ENCODE results near the gene SFMBT1.
A peak's percentile ranks its signal among the peaks of the same experiment; 100 is the strongest.

Gene SFMBT1

GRCh38 chr3:52874864-52875587 is 170.8 kb downstream of the SFMBT1 start:
- Mint-ChIP-seq H3K4me3 (no peak overlapping the region), H3K27me3 (no peaks in the 10 kb centered on the region), H3K27ac (no peak overlapping the region), H3K9me3 (no peaks in the 10 kb centered on the region), H3K4me1 (peaks cover 13 to 33% of the 10 kb centered on the region in 2 donors), H3K36me3 (peaks cover 6 to 24% of the 10 kb centered on the region in 2 donors)
- ATAC-seq (replicated peaks), result peak in 1 of 2 donors; percentile 60
- DNase-seq, result no peak

- ATAC-seq (replicated peaks) (no peak), DNase-seq (no peak)
- Mint-ChIP-seq H3K4me1 (peaks cover 8 to 27% of the 10 kb centered on the region in 2 donors), H3K4me3 (no peak overlapping the region), H3K27me3 (no peaks in the 10 kb centered on the region), H3K36me3 (peaks cover 6 to 23% of the 10 kb centered on the region in 2 donors), H3K9me3 (no peaks in the 10 kb centered on the region), H3K27ac (no peak overlapping the region)
Observed at GRCh38 chr3:52874160-52874701, 171.6 kb downstream of the SFMBT1 start.

GRCh38 chr3:52873433-52874159 is 172.3 kb downstream of the SFMBT1 start:
- H3K36me3 Mint-ChIP-seq, result peaks cover 4 to 20% of the 10 kb centered on the region in 2 donors
- DNase-seq (no peak), ATAC-seq (replicated peaks) (no peak)
- no peaks in the 10 kb centered on the region for H3K27me3 Mint-ChIP-seq
- H3K4me1 Mint-ChIP-seq, result peaks cover 8 to 27% of the 10 kb centered on the region in 2 donors
- H3K27ac Mint-ChIP-seq, result no peak overlapping the region
- H3K9me3 Mint-ChIP-seq, result no peaks in the 10 kb centered on the region
- H3K4me3 Mint-ChIP-seq, result no peak overlapping the region

- H3K9me3 Mint-ChIP-seq, result no peaks in the 10 kb centered on the region
- no peaks in the 10 kb centered on the region for H3K27me3 Mint-ChIP-seq
- DNase-seq (no peak), ATAC-seq (replicated peaks) (no peak)
- no peak overlapping the region for H3K27ac Mint-ChIP-seq
- H3K36me3 Mint-ChIP-seq, result peaks cover 3 to 22% of the 10 kb centered on the region in 2 donors
- H3K4me1 Mint-ChIP-seq, result peaks cover 8 to 27% of the 10 kb centered on the region in 2 donors
- no peak overlapping the region for H3K4me3 Mint-ChIP-seq
Observed at GRCh38 chr3:52872245-52872644, 173.6 kb downstream of the SFMBT1 start.

DNA sequence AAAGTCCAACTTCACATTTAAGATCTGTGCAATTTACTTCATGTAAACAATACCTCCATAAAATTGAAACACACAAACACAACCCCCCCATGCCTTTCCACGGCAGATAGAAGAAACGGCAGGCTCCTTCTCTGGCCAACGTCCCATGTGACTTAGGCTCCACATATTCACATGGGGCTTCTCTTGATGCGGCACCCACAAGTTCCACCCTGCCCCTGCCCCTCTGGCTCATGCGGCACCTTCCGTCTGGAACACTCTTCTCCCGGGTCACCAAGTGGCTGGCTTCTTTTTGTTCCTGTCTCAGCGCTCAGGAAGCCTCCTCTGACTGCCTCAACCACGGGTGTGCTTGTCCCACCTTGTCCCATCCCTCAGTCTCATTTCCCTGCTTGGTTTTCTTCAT is 174.1 kb downstream of the SFMBT1 start:
- DNase-seq, result no peak
- Mint-ChIP-seq H3K4me1 (peaks cover 8 to 27% of the 10 kb centered on the region in 2 donors), H3K9me3 (no peaks in the 10 kb centered on the region), H3K27ac (no peak overlapping the region), H3K36me3 (peaks cover 4 to 20% of the 10 kb centered on the region in 2 donors), H3K4me3 (no peak overlapping the region), H3K27me3 (no peaks in the 10 kb centered on the region)
- ATAC-seq (replicated peaks), result no peak

DNA sequence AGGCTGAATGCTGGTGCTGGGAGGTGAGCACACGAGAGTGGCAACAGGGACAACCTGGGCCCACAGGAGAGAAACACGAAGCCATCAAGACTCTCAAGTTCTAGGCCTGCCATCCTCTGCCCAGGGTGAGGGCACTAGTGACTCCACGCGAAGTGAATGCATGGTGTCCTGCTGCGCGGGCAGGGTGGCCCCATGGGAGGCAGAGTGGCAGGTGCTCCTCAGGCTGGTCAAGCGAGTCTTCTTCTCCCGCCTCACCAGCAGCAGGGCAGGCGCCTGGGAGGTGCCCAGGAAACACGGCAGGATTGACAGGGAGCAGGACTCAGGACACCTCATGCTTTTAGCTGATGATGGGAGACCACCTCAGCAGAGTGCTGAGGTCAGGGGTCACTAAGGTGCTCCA is 175.4 kb downstream of the SFMBT1 start:
- H3K4me3 Mint-ChIP-seq, result no peak overlapping the region
- no peak for ATAC-seq (replicated peaks)
- H3K9me3 Mint-ChIP-seq, result peaks cover 7 to 9% of the 10 kb centered on the region in 2 donors
- DNase-seq, result no peak
- no peaks in the 10 kb centered on the region for H3K27me3 Mint-ChIP-seq
- H3K4me1 Mint-ChIP-seq, result peaks cover 8 to 26% of the 10 kb centered on the region in 2 donors
- peaks cover 14 to 31% of the 10 kb centered on the region in 2 donors for H3K36me3 Mint-ChIP-seq
- no peak overlapping the region for H3K27ac Mint-ChIP-seq

GRCh38 chr3:52866427-52866826 is 179.4 kb downstream of the SFMBT1 start:
- Mint-ChIP-seq H3K27me3 (no peaks in the 10 kb centered on the region), H3K9me3 (peaks cover 14 to 17% of the 10 kb centered on the region in 2 donors), H3K27ac (peak overlapping the region; percentile 44), H3K4me3 (no peak overlapping the region), H3K4me1 (peaks cover 6 to 7% of the 10 kb centered on the region in 2 donors), H3K36me3 (peaks cover 17 to 50% of the 10 kb centered on the region in 2 donors)
- no peak for ATAC-seq (replicated peaks)
- DNase-seq, result no peak

DNA sequence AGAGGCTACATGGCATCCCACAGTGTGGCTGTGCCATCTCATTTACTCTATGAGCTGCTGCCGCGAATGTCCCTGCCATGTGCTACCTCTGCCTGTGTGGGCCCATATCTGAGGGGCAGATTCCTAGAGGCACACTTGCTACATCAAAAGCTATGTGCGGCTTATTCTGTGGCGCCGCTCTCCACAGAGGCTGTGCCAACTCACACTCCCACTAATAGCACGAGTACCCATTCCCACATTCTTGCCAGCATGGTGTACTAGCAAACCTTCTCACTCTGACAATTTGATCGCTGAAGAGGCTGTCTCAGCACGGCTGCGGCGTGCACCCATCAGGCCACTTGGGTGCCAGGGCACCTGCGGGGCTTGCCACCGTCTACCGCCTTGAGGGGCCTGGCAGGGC is 179.9 kb downstream of the SFMBT1 start:
- H3K27me3 Mint-ChIP-seq, result no peaks in the 10 kb centered on the region
- peaks cover 17 to 49% of the 10 kb centered on the region in 2 donors for H3K36me3 Mint-ChIP-seq
- no peak for ATAC-seq (replicated peaks)
- peaks cover 14 to 17% of the 10 kb centered on the region in 2 donors for H3K9me3 Mint-ChIP-seq
- peaks cover 6 to 7% of the 10 kb centered on the region in 2 donors for H3K4me1 Mint-ChIP-seq
- H3K4me3 Mint-ChIP-seq, result no peak overlapping the region
- no peak overlapping the region for H3K27ac Mint-ChIP-seq
- no peak for DNase-seq

DNA sequence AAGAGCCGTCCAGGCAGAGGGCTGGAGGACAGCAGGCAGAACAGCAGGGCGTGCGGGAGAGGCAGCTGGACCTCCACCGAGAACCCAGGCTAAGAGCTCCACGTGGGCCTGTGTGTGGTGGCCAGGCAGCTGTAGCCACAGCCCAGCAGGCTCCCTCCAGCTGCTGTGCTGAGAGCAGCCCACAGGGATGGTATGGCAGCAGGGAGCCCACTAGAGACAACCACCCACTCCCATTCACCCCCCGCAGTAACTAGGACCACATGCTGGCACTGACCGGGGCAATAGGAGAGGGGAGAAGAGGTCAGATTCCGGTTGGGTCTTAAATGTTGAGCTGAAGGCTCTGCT is 185.5 kb downstream of the SFMBT1 start:
- no peak for DNase-seq
- Mint-ChIP-seq H3K36me3 (peaks cover 3 to 37% of the 10 kb centered on the region in 2 donors), H3K27ac (no peak overlapping the region), H3K4me1 (peaks cover 5 to 7% of the 10 kb centered on the region in 2 donors), H3K27me3 (no peaks in the 10 kb centered on the region), H3K9me3 (peaks cover 7 to 8% of the 10 kb centered on the region in 2 donors), H3K4me3 (no peak overlapping the region)
- no peak for ATAC-seq (replicated peaks)

- Mint-ChIP-seq H3K4me3 (no peak overlapping the region), H3K27me3 (no peaks in the 10 kb centered on the region), H3K9me3 (peaks cover 4 to 5% of the 10 kb centered on the region in 2 donors), H3K36me3 (peaks cover 3 to 32% of the 10 kb centered on the region in 2 donors), H3K27ac (no peak overlapping the region), H3K4me1 (peaks cover 5 to 7% of the 10 kb centered on the region in 2 donors)
- DNase-seq (no peak), ATAC-seq (replicated peaks) (no peak)
Observed at GRCh38 chr3:52859686-52860423, 186.0 kb downstream of the SFMBT1 start.

GRCh38 chr3:52857864-52858263 is 188.0 kb downstream of the SFMBT1 start:
- no peaks in the 10 kb centered on the region for H3K9me3 Mint-ChIP-seq
- H3K27ac Mint-ChIP-seq, result no peak overlapping the region
- no peak overlapping the region for H3K4me3 Mint-ChIP-seq
- DNase-seq (no peak), ATAC-seq (replicated peaks) (no peak)
- peaks cover 8 to 16% of the 10 kb centered on the region in 2 donors for H3K36me3 Mint-ChIP-seq
- H3K4me1 Mint-ChIP-seq, result peaks cover 5 to 7% of the 10 kb centered on the region in 2 donors
- no peaks in the 10 kb centered on the region for H3K27me3 Mint-ChIP-seq

- Mint-ChIP-seq H3K27me3 (no peaks in the 10 kb centered on the region), H3K9me3 (no peaks in the 10 kb centered on the region), H3K4me1 (peaks cover 5% of the 10 kb centered on the region in 2 donors), H3K27ac (peak overlapping the region; percentile 22), H3K4me3 (no peak overlapping the region), H3K36me3 (peaks cover 5 to 14% of the 10 kb centered on the region in 2 donors)
- DNase-seq, result no peak
- ATAC-seq (replicated peaks), result no peak
Observed at GRCh38 chr3:52857133-52857532, 188.7 kb downstream of the SFMBT1 start.

DNA sequence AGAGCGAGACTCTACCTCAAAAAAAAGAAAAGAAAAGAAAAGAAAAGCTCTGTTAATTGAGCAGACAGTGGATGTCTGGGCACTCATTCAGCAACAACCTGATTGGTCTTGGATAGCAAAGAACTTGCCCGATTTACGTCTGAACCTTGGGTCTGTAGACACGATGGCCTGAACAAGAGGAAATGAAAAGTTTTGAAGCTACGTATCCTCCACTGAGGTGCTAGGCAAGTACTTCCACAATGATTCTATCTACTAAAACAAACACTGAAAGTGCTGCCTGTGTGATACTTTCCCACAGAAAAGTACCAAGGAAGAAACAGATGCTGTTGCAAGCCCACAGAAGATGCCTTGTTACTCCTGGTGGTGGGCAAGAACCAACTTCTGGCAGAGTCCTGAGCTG is 189.2 kb downstream of the SFMBT1 start:
- DNase-seq, result no peak
- Mint-ChIP-seq H3K4me3 (no peak overlapping the region), H3K27ac (peak overlapping the region; percentile 22), H3K9me3 (no peaks in the 10 kb centered on the region), H3K27me3 (no peaks in the 10 kb centered on the region), H3K4me1 (peaks cover 3 to 5% of the 10 kb centered on the region in 2 donors), H3K36me3 (peaks cover 5 to 19% of the 10 kb centered on the region in 2 donors)
- no peak for ATAC-seq (replicated peaks)

- Mint-ChIP-seq H3K36me3 (peaks cover 9 to 22% of the 10 kb centered on the region in 2 donors), H3K9me3 (no peaks in the 10 kb centered on the region), H3K4me1 (no peaks in the 10 kb centered on the region), H3K4me3 (no peak overlapping the region), H3K27me3 (no peaks in the 10 kb centered on the region), H3K27ac (no peak overlapping the region)
- DNase-seq (no peak), ATAC-seq (replicated peaks) (no peak)
Observed at GRCh38 chr3:52854013-52854412, 191.9 kb downstream of the SFMBT1 start.
